Activated CD4-positive, alpha-beta T cell treated with anti-CD3 and anti-CD28 coated beads, Interleukin-2, amount 10 ng/mL, durations not matched to agents 7 days and 5 days (primary cell): Measurements from ENCODE around the gene CMPK2. TPM values are rescaled to one million over a fixed set of nuclear protein-coding genes. Genes with fewer than 3 reads are reported as not detected.

Source experiments
- CTCF ChIA-PET: fragments of 350-600 bp; sonication (Branson Sonifier 250); formaldehyde crosslinking; loops from one replicate; lab custom pipeline; 2021; ENCODE audit warnings: antibody characterized with exemption; lab: Charles Lee
- POLR2A ChIA-PET: fragments of 350-600 bp; sonication (Branson Sonifier 250); formaldehyde crosslinking; loops from one replicate; lab custom pipeline; 2021; ENCODE audit warnings: antibody characterized with exemption; lab: Charles Lee
- DNase-seq: peaks from one replicate; pipeline ENCODE4 v3.0.0-alpha.2; 2020
- H3K27ac Mint-ChIP-seq: one replicate; pipeline ENCODE4 v1.8.0; 2021; ENCODE audit warnings: mild to moderate bottlenecking, moderate library complexity, mixed read lengths
- H3K27me3 Mint-ChIP-seq: one replicate; pipeline ENCODE4 v1.8.0; 2021; ENCODE audit warnings: mixed read lengths
- H3K36me3 Mint-ChIP-seq: one replicate; pipeline ENCODE4 v1.8.0; 2021; ENCODE audit warnings: low read depth, mixed read lengths
- H3K4me1 Mint-ChIP-seq: one replicate; pipeline ENCODE4 v1.8.0; 2021; ENCODE audit warnings: mixed read lengths
- H3K4me3 Mint-ChIP-seq: one replicate; pipeline ENCODE4 v1.8.0; 2021; ENCODE audit warnings: mild to moderate bottlenecking, moderate library complexity, mixed read lengths
- H3K9me3 Mint-ChIP-seq: one replicate; pipeline ENCODE4 v1.8.0; 2021; ENCODE audit warnings: mixed read lengths
- total RNA-seq, 2 experiments: library from RNA; stranded (reverse); gene quantifications; one replicate each; pipeline ENCODE4 v1.2.3, GENCODE V29; 2021

Gene CMPK2
- total RNA-seq, 2 experiments from 2014 or later, result 94.3 to 96.0 TPM

DNA sequence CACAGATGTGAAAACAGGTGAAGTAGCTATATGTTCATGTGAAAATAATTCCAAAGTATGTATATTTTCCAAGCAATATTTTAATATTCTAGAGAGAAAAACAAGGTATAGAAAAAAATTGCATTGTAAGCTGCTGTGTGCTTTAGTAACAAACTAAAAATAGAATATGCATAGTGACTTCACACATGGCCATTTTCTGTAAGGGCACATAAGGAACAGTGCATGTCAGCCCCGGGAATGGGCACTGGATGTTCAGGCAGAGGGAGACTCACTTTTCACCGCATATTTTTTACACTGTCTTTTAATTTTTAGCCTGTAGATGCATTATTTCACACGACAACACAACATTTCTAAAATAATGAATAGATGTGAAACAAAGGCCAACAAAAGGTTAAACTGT, 46.0 kb downstream of the CMPK2 start:
- no peaks in the 10 kb centered on the region for H3K9me3 Mint-ChIP-seq
- CTCF ChIA-PET, result no interaction called here
- H3K27ac Mint-ChIP-seq, result no peak overlapping the region
- no peaks in the 10 kb centered on the region for H3K4me1 Mint-ChIP-seq
- no peak for DNase-seq
- no peak overlapping the region for H3K4me3 Mint-ChIP-seq
- H3K36me3 Mint-ChIP-seq, result no peaks in the 10 kb centered on the region
- H3K27me3 Mint-ChIP-seq, result peaks cover 3% of the 10 kb centered on the region
- POLR2A ChIA-PET, result no interaction called here

DNA sequence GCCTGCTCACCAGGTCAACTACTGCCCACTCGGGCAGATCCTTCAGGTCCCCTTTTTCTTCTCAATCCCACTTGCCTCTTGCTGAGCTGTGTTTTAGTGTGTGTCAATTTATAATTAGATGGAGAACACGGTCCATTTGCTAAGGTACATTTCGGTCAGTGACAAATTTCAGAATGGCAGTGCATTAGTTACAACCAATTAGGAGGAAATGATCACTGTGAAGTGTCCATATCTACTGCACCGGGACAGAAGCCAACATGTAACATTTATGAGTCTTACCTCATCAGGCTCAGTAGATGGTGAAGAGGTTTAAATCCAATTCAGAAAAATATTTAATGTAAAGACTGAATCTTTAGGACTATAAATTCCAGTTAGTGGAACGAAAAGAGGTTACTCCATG, 47.7 kb downstream of the CMPK2 start:
- H3K4me1 Mint-ChIP-seq, result no peaks in the 10 kb centered on the region
- CTCF ChIA-PET, result no interaction called here
- DNase-seq, result no peak
- H3K9me3 Mint-ChIP-seq, result no peaks in the 10 kb centered on the region
- H3K4me3 Mint-ChIP-seq, result no peak overlapping the region
- no peak overlapping the region for H3K27ac Mint-ChIP-seq
- POLR2A ChIA-PET, result no interaction called here
- H3K36me3 Mint-ChIP-seq, result no peaks in the 10 kb centered on the region
- peaks cover 3% of the 10 kb centered on the region for H3K27me3 Mint-ChIP-seq

DNA sequence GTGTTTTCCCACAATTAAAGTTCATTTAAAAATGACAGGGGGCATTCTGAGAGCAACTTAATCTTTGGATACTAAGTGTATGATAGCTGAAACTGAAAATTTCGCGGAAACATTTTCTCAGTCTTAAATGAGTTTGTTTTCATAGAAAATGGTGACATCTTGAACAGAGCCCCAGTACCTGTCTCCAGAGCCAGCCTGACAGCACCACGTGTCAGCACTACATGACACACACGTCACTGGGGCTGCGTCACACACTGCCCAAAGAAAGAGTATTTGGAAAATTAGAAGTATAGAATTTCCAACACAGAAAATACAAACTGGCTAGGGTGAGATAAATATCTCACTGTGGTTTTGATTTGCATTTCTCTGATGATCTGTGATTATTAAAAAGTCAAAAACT, 50.8 kb downstream of the CMPK2 start:
- Mint-ChIP-seq H3K27ac (no peak overlapping the region), H3K36me3 (no peaks in the 10 kb centered on the region), H3K9me3 (no peaks in the 10 kb centered on the region), H3K27me3 (peaks cover 7% of the 10 kb centered on the region), H3K4me3 (no peak overlapping the region), H3K4me1 (no peaks in the 10 kb centered on the region)
- CTCF ChIA-PET, result no interaction called here
- no peak for DNase-seq
- POLR2A ChIA-PET, result no interaction called here

DNA sequence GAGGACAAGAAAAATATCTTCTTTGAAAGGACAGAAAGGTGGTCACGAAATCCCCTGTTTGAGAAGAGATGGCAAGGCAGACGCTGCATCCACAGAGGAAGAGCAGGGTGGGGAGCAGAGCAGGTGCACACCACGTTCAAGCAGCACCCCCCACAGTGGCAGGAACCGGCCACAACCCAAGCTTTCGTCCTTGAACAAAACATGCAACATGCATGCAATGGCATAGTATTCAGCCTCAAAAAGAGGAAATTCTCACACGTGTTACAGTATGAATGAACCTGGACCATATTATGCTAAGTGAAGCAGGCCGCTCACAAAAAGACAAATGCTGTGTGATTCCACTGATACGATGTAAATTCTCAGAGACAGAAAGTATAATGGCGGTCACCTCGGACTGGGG, 51.4 kb downstream of the CMPK2 start:
- DNase-seq, result no peak

DNA sequence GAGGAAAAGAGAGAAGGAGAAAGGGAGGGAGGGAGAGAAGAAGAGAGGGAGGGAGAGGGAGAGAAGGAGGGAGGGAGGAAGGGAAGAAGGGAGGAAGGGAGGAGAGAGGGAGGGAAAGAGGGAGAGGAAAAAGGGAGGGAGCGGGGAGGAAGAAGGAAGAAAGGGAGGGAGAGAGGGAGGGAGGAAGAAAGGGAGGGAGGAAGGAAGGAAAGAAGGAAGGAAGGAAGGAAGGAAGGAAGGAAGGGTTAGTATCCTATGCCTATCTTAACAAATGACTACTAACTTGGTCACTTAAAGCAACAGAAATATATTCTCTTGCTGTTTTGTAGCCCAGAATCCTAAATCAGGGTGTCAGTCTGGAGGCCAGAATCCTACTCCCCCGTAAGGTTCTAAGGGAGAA, 52.1 kb downstream of the CMPK2 start:
- Mint-ChIP-seq H3K36me3 (no peaks in the 10 kb centered on the region), H3K4me3 (no peak overlapping the region), H3K9me3 (no peaks in the 10 kb centered on the region), H3K27me3 (peaks cover 7% of the 10 kb centered on the region), H3K4me1 (no peaks in the 10 kb centered on the region), H3K27ac (no peak overlapping the region)
- no peak for DNase-seq
- CTCF ChIA-PET, result interaction anchor here (1.4 kb wide), 1 partner anchor 20 kb away, joined by 4 read pairs; no protein-coding TSS in a partner anchor
- POLR2A ChIA-PET, result no interaction called here

More for the DNA sequence above, 51.4 kb downstream of the CMPK2 start:
- no peak overlapping the region for H3K4me3 Mint-ChIP-seq
- H3K27me3 Mint-ChIP-seq, result peaks cover 7% of the 10 kb centered on the region
- H3K27ac Mint-ChIP-seq, result no peak overlapping the region
- H3K36me3 Mint-ChIP-seq, result no peaks in the 10 kb centered on the region
- no peaks in the 10 kb centered on the region for H3K4me1 Mint-ChIP-seq
- ChIA-PET CTCF (no interaction called here), POLR2A (no interaction called here)
- no peaks in the 10 kb centered on the region for H3K9me3 Mint-ChIP-seq

DNA sequence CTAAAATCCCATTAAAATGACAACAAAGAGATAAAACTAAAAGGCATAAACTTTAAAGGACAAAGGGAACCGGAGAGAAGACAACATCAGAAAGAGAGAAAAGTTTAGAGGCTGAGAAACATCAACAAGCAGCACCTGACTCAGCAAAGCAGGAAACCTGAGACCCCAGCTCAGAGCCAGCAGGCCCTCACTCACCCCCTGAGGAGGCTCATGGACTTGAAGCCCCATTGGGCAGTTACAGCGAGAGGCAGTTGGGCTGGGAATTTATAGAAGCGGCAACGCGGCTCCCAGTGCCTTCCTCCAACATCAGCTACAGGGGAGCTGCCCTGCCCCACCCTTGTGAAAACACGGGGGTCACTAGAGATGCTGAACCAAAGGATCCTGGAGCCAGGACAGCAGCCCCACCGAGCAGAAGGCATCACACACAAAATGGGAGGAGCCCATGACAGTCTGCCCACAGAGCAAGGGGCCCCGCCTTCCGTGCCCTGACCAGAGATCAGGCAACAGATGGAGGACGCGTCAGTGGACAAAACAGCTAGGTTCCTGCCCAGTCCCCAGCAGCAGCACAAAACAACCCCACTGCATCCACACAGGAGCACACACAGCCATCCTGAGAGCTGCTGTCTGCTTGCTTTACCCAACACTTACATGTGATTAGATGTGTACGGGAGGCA, 52.7 kb downstream of the CMPK2 start:
- H3K27ac Mint-ChIP-seq, result no peak overlapping the region
- ChIA-PET POLR2A (no interaction called here), CTCF (interaction anchor here (1.4 kb wide), 1 partner anchor 19 kb away, joined by 4 read pairs; no protein-coding TSS in a partner anchor)
- H3K9me3 Mint-ChIP-seq, result no peaks in the 10 kb centered on the region
- no peak overlapping the region for H3K4me3 Mint-ChIP-seq
- H3K36me3 Mint-ChIP-seq, result no peaks in the 10 kb centered on the region
- peaks cover 7% of the 10 kb centered on the region for H3K27me3 Mint-ChIP-seq
- DNase-seq, result no peak
- no peaks in the 10 kb centered on the region for H3K4me1 Mint-ChIP-seq

DNA sequence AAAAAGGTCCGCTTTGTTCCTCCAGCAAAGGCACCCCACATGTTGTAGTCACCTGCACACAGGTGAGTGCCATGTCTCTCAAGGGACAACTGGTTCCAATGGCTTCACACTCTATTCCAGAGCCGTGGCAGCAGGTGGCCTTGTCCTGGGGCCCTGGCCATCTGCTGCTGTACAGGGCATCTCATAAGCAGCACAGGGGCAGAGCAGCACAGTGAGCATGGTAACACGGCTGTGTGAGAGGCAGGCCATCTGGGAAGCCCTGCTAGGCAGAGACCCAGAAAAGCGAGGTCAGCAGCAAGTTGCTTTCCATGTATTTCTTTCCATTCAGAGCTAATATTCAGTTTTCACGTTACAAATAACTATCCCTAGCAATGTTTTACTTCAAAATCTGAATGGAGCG, 54.7 kb downstream of the CMPK2 start:
- no peak for DNase-seq
- Mint-ChIP-seq H3K27me3 (peaks cover 10% of the 10 kb centered on the region), H3K4me3 (no peak overlapping the region), H3K9me3 (no peaks in the 10 kb centered on the region), H3K27ac (no peak overlapping the region), H3K36me3 (no peaks in the 10 kb centered on the region), H3K4me1 (no peaks in the 10 kb centered on the region)
- ChIA-PET CTCF (no interaction called here), POLR2A (no interaction called here)

DNA sequence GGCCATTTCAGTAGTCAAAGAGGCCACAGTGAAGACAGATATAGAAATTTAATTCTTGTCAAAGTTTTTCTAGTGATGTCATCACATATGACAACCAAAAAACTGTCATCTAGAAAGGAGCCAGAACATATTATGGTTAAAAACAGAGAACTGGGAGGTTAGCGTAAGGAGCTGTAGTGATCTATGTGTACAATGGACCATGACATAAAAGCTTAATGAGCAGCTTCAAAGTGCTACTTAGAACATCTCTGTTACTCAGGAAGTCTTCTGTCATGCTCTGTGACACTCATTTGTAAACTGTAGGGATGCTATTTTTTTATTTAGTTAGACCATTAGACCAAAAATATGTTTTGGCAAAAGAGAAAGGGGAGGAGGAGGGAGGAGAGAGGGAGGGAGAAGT, 57.3 kb downstream of the CMPK2 start:
- no peaks in the 10 kb centered on the region for H3K36me3 Mint-ChIP-seq
- no peaks in the 10 kb centered on the region for H3K4me1 Mint-ChIP-seq
- ChIA-PET POLR2A (no interaction called here), CTCF (no interaction called here)
- no peak overlapping the region for H3K4me3 Mint-ChIP-seq
- H3K27me3 Mint-ChIP-seq, result peaks cover 25% of the 10 kb centered on the region
- H3K9me3 Mint-ChIP-seq, result no peaks in the 10 kb centered on the region
- no peak for DNase-seq
- H3K27ac Mint-ChIP-seq, result no peak overlapping the region

DNA sequence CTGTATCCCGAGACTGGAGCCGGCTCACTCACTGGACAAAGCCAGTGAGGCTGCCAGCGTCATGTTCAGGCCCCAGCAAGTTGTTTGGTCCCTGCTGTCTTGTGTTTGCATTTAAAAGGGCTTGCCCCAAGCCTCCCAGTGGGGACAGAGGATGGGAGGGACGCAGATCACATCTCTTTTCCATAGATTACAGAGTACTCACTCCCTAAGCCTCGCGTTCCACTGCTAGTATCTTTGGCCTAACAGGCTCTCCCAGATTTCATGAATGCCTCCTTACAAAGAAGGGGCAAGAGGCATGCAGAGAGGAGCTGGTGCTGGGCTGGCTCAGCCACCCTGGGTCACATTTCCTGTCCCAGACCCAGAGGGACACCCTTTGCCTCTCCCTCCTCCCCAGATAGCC, 59.1 kb downstream of the CMPK2 start:
- peaks cover 30% of the 10 kb centered on the region for H3K27me3 Mint-ChIP-seq
- no peaks in the 10 kb centered on the region for H3K4me1 Mint-ChIP-seq
- DNase-seq, result no peak
- H3K4me3 Mint-ChIP-seq, result no peak overlapping the region
- H3K9me3 Mint-ChIP-seq, result no peaks in the 10 kb centered on the region
- H3K27ac Mint-ChIP-seq, result no peak overlapping the region
- POLR2A ChIA-PET, result no interaction called here
- CTCF ChIA-PET, result no interaction called here
- no peaks in the 10 kb centered on the region for H3K36me3 Mint-ChIP-seq

DNA sequence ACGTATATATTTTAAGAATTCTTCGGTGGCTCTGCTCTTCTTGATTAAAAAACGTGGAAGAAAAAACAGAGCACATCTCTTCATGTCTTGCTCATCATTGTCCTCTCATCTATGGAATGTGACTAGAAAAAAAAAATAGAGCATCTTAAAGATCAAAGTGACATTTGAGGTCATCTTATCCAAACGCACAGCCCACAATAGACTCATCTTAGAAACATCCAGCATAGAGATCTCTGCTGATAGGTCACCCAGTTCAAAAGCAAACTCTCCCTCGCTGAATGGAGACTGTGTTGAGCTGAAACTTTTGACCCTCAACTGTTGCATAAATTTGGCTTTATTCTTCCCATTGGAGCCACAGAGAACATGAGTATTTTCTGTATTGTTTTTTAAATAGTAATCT, 65.2 kb downstream of the CMPK2 start:
- Mint-ChIP-seq H3K27me3 (peaks cover 23% of the 10 kb centered on the region), H3K36me3 (no peaks in the 10 kb centered on the region), H3K27ac (no peak overlapping the region), H3K4me1 (no peaks in the 10 kb centered on the region), H3K9me3 (no peaks in the 10 kb centered on the region), H3K4me3 (no peak overlapping the region)
- DNase-seq, result no peak
- ChIA-PET POLR2A (no interaction called here), CTCF (no interaction called here)

Other genes starting within 250 kb of the CMPK2 start
- 100 to 1,000 TPM; 100 to 101 TPM for gene RSAD2, start 11.9 kb upstream of the CMPK2 start, total RNA-seq
- 100 to 1,000 TPM in 1 of 2 experiments, 10 to 100 TPM in 1; 89.6 to 101 TPM for gene RNF144A, start 51.5 kb upstream of the CMPK2 start, total RNA-seq